DND-41 (cell line): ENCODE measurements around the gene SPSB3.

Source experiments
- ATAC-seq: fragments of 200-7000 bp; cut with Tn5 transposase; 3 replicates; pipeline ENCODE4 v1.9.1; 2021; ENCODE audit warnings: low read depth; ENCODE audit not compliant: insufficient read depth
- DNase-seq: peaks from one replicate; pipeline ENCODE4 v3.0.0-alpha.2; 2020
- H2AFZ ChIP-seq: 2 replicates; pipeline ENCODE4 v1.6.0; 2012; ENCODE audit warnings: low read depth, low read length
- H3K27ac ChIP-seq: 2 replicates; pipeline ENCODE4 v1.5.1; 2012; ENCODE audit warnings: low read length, inconsistent platforms
- H3K27me3 ChIP-seq: fragments of 200-600 bp; sonication (generic); 2 replicates; pipeline ENCODE4 v1.6.0; 2012; ENCODE audit warnings: low read length, mild to moderate bottlenecking, inconsistent platforms; ENCODE audit not compliant: insufficient read depth, poor library complexity
- H3K36me3 ChIP-seq: 2 replicates; pipeline ENCODE4 v1.5.1; 2012; ENCODE audit warnings: low read length, inconsistent platforms; ENCODE audit not compliant: insufficient read depth
- H3K4me1 ChIP-seq: 2 replicates; pipeline ENCODE4 v1.5.1; 2012; ENCODE audit warnings: mild to moderate bottlenecking, low read length; ENCODE audit not compliant: insufficient read depth
- H3K4me2 ChIP-seq: 2 replicates; pipeline ENCODE4 v1.6.0; 2012; ENCODE audit warnings: mild to moderate bottlenecking, moderate library complexity, low read length, inconsistent platforms; ENCODE audit not compliant: insufficient read depth
- H3K4me3 ChIP-seq, 2 experiments: fragments of 200-600 bp in 1 of 2; shearing (Covaris generic) in 1 of 2; 2 replicates each; pipeline ENCODE4 v1.5.1; 2012 to 2016; ENCODE audit warnings: inconsistent platforms in 2 of 2, low read length in 2 of 2, mild to moderate bottlenecking in 2 of 2, low read depth in 1 of 2, moderate library complexity in 1 of 2
- H3K79me2 ChIP-seq: 2 replicates; pipeline ENCODE4 v1.6.0; 2012; ENCODE audit warnings: low read length, inconsistent platforms; ENCODE audit not compliant: insufficient read depth
- H3K9ac ChIP-seq: 2 replicates; pipeline ENCODE4 v1.6.0; 2012; ENCODE audit warnings: low read depth, mild to moderate bottlenecking, inconsistent platforms, low read length, moderate library complexity
- H3K9me3 ChIP-seq: 2 replicates; pipeline ENCODE4 v1.5.1; 2012; ENCODE audit warnings: low read length, moderate library complexity, mild to moderate bottlenecking, inconsistent platforms; ENCODE audit not compliant: insufficient read depth, severe bottlenecking
- H4K20me1 ChIP-seq: 2 replicates; pipeline ENCODE4 v1.6.0; 2012; ENCODE audit warnings: low read length; ENCODE audit not compliant: insufficient read depth
- EZH2 ChIP-seq: IDR thresholded peaks from 3 replicates; pipeline ENCODE4 v1.6.1; 2012; ENCODE audit warnings: borderline replicate concordance, low read depth, mild to moderate bottlenecking, moderate library complexity, low read length, inconsistent platforms; ENCODE audit not compliant: severe bottlenecking
- TF ChIP-seq, protein P1 (sequence below): IDR thresholded peaks from 2 replicates; pipeline ENCODE4 v1.5.1; 2012; ENCODE audit warnings: borderline replicate concordance, low read length, moderate library complexity, mild to moderate bottlenecking; ENCODE audit not compliant: poor library complexity, severe bottlenecking; ENCODE audit errors: extremely low read depth

The SPSB3 gene

DNA sequence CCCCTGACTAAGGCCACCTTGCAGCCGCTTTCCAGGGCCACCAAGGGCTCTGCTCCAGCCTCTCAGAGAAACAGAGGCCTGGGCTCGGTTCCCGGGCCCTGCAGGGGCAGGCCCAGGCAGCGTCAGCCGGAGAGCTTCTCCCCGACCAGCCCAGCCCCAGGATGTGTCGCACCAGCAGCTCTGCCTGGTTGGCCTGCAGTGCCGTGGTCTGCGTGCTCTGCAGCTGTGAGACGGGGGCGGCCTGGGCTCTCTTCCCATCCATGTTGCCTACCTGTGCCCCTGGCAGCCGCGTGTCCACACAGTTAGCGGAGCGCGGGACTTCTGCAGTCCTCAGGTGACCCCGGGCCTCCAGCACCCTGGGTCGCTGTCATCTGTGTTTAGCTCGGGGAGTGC is 6.3 kb upstream of the SPSB3 start:
- no peaks in the 10 kb centered on the region for H3K9me3 ChIP-seq
- peaks cover 63% of the 10 kb centered on the region for H3K36me3 ChIP-seq
- no peak overlapping the region for H3K4me3 ChIP-seq
- H3K27ac ChIP-seq: no peak overlapping the region
- peaks cover 45% of the 10 kb centered on the region for H3K79me2 ChIP-seq
- ATAC-seq (peak; percentile 18; the same call in 1 of the 3 replicates), DNase-seq (no peak)
- H2AFZ ChIP-seq: no peak overlapping the region
- H3K4me1 ChIP-seq: peaks cover 24% of the 10 kb centered on the region
- H3K9ac ChIP-seq: no peak overlapping the region
- H4K20me1 ChIP-seq: peaks cover 76% of the 10 kb centered on the region
- no peaks in the 10 kb centered on the region for H3K27me3 ChIP-seq
- TF ChIP-seq, protein P1, sequence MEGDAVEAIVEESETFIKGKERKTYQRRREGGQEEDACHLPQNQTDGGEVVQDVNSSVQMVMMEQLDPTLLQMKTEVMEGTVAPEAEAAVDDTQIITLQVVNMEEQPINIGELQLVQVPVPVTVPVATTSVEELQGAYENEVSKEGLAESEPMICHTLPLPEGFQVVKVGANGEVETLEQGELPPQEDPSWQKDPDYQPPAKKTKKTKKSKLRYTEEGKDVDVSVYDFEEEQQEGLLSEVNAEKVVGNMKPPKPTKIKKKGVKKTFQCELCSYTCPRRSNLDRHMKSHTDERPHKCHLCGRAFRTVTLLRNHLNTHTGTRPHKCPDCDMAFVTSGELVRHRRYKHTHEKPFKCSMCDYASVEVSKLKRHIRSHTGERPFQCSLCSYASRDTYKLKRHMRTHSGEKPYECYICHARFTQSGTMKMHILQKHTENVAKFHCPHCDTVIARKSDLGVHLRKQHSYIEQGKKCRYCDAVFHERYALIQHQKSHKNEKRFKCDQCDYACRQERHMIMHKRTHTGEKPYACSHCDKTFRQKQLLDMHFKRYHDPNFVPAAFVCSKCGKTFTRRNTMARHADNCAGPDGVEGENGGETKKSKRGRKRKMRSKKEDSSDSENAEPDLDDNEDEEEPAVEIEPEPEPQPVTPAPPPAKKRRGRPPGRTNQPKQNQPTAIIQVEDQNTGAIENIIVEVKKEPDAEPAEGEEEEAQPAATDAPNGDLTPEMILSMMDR: no peak
- no peak for TF ChIP-seq EZH2
- no peak overlapping the region for H3K4me2 ChIP-seq

GRCh38 chr16:1788095-1788707 is 5.8 kb upstream of the SPSB3 start:
- Histone ChIP-seq H3K79me2 (peaks cover 49% of the 10 kb centered on the region), H3K4me1 (peaks cover 25% of the 10 kb centered on the region), H4K20me1 (peaks cover 79% of the 10 kb centered on the region), H3K9ac (no peak overlapping the region), H3K4me2 (no peak overlapping the region), H3K4me3 (no peak overlapping the region), H3K9me3 (no peaks in the 10 kb centered on the region), H3K27me3 (no peaks in the 10 kb centered on the region), H3K27ac (no peak overlapping the region), H3K36me3 (peaks cover 65% of the 10 kb centered on the region), H2AFZ (no peak overlapping the region)
- ATAC-seq (no peak), DNase-seq (no peak)
- TF ChIP-seq, protein P1: no peak
- no peak for TF ChIP-seq EZH2

DNA sequence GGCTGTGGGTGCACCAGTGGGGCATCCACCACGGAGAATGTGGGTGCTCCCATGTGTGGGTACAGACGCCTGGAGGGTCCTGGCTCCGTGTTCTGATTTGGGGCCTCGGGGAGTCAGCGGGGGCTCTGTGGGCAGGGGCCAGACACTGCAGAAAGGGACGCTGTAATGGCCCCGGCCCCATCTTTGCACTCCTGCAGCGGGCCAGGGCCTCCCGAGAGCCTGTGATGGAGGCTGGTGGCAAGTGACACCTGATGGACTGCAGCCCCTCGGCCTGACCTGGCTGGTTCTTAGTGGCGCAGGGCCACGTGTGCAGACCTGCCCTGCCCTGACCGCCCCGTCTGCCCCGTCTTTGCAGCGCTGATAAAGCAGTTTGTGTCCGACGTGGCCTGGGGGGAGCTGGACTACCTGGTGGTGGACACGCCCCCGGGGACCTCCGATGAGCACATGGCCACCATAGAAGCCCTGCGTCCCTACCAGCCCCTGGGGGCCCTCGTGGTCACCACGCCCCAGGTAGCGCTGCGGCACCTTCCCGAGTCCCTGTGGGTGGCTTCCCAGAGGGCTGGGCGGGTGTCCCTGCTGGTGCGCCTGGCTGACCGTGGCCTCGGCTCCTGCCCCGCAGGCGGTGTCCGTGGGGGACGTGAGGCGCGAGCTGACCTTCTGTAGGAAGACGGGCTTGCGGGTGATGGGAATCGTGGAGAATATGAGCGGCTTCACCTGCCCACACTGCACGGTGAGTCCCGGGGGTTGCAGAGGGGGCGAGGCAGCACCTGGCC is 5.1 kb upstream of the SPSB3 start:
- no peaks in the 10 kb centered on the region for H3K9me3 ChIP-seq
- H3K36me3 ChIP-seq: peaks cover 69% of the 10 kb centered on the region
- ATAC-seq (no peak), DNase-seq (no peak)
- no peak overlapping the region for H2AFZ ChIP-seq
- no peaks in the 10 kb centered on the region for H3K27me3 ChIP-seq
- H3K4me1 ChIP-seq: peaks cover 25% of the 10 kb centered on the region
- no peak overlapping the region for H3K27ac ChIP-seq
- TF ChIP-seq, protein P1: no peak
- no peak for TF ChIP-seq EZH2
- no peak overlapping the region for H3K4me3 ChIP-seq
- H3K9ac ChIP-seq: no peak overlapping the region
- peaks cover 53% of the 10 kb centered on the region for H3K79me2 ChIP-seq
- peaks cover 81% of the 10 kb centered on the region for H4K20me1 ChIP-seq
- H3K4me2 ChIP-seq: no peak overlapping the region
